CD4-positive, alpha-beta memory T cell (primary cell): ENCODE results near the gene ADCK2. TPM values are rescaled to one million over a fixed set of nuclear protein-coding genes. Genes with fewer than 3 reads are reported as not detected.
"Not testable (repeated sequence)": the region's sequence is repeated elsewhere in the genome, so short reads cannot be mapped to it uniquely, and the experiment has no call there.

ENCODE experiments used
- CTCF ChIA-PET: fragments of 350-600 bp; sonication (Branson Sonifier 250); formaldehyde crosslinking; loops from one replicate; lab custom pipeline; 2021; ENCODE audit warnings: inconsistent platforms; ENCODE audit not compliant: partially characterized antibody; lab: Charles Lee
- POLR2A ChIA-PET: fragments of 350-600 bp; sonication (Branson Sonifier 250); formaldehyde crosslinking; loops from one replicate; lab custom pipeline; 2021; ENCODE audit not compliant: partially characterized antibody; lab: Charles Lee
- DNase-seq, 5 donors: peaks; one replicate each; pipeline versions ENCODE4 v3.0.0 to v3.0.0-alpha.2; 2020 to 2022; ENCODE audit warnings: mixed read lengths in 1 of 5
- H3K27ac ChIP-seq: one replicate; pipeline ENCODE4 v1.7.0; 2013; ENCODE audit warnings: low read depth, low read length
- H3K27me3 ChIP-seq: 2 replicates; pipeline ENCODE4 v1.7.0; 2013; ENCODE audit warnings: mild to moderate bottlenecking, low read length, moderate library complexity; ENCODE audit not compliant: insufficient read depth
- H3K36me3 ChIP-seq: 2 replicates; pipeline ENCODE4 v1.7.0; 2013; ENCODE audit warnings: mild to moderate bottlenecking, low read length, moderate library complexity; ENCODE audit not compliant: insufficient read depth
- H3K4me1 ChIP-seq: 2 replicates; pipeline ENCODE4 v1.7.0; 2013; ENCODE audit warnings: mild to moderate bottlenecking, low read length, moderate library complexity; ENCODE audit not compliant: insufficient read depth
- H3K4me3 ChIP-seq, 2 donors: one replicate each; pipeline ENCODE4 v1.7.0; 2013; ENCODE audit warnings: low read length in 2 of 2, mild to moderate bottlenecking in 1 of 2
- H3K9me3 ChIP-seq, 2 donors: one replicate each; pipeline ENCODE4 v1.7.0; 2013; ENCODE audit warnings: low read length in 2 of 2, control low read depth in 1 of 2; ENCODE audit not compliant: control insufficient read depth in 1 of 2
- H3K27ac Mint-ChIP-seq, 7 donors: one replicate each; pipeline ENCODE4 v1.8.0; 2020 to 2021; ENCODE audit warnings: mixed read lengths in 7 of 7, mild to moderate bottlenecking in 6 of 7, inconsistent platforms in 3 of 7, moderate library complexity in 3 of 7
- H3K27me3 Mint-ChIP-seq, 2 donors: one replicate each; pipeline ENCODE4 v1.8.0; 2020 to 2021; ENCODE audit warnings: mixed read lengths in 2 of 2
- H3K36me3 Mint-ChIP-seq, 2 donors: one replicate each; pipeline ENCODE4 v1.8.0; 2020 to 2021; ENCODE audit warnings: mixed read lengths in 2 of 2, inconsistent platforms in 1 of 2, mild to moderate bottlenecking in 1 of 2
- H3K4me1 Mint-ChIP-seq, 4 donors: one replicate each; pipeline ENCODE4 v1.8.0; 2020 to 2021; ENCODE audit warnings: mixed read lengths in 4 of 4, mild to moderate bottlenecking in 1 of 4
- H3K4me3 Mint-ChIP-seq, 8 donors: one replicate each; pipeline ENCODE4 v1.8.0; 2020 to 2021; ENCODE audit warnings: mixed read lengths in 8 of 8, mild to moderate bottlenecking in 7 of 8, moderate library complexity in 6 of 8, inconsistent platforms in 3 of 8
- H3K9me3 Mint-ChIP-seq, 8 donors: one replicate each; pipeline ENCODE4 v1.8.0; 2020 to 2021; ENCODE audit warnings: mixed read lengths in 8 of 8, mild to moderate bottlenecking in 5 of 8, inconsistent platforms in 3 of 8, moderate library complexity in 1 of 8
- intact Hi-C: fragments of 100-400 bp; cut with micrococcal nuclease; formaldehyde crosslinking; loops from one replicate; pipeline ENCODE4 v1.15.1; 2023
- polyA plus RNA-seq, 2 donors: library from polyadenylated mRNA; unstranded; fragments of 300-500 nt; fragmentation: Illumina TruSeq; gene quantifications; one replicate each; pipeline ENCODE4 v1.2.3, GENCODE V29; 2021
- total RNA-seq, 2 experiments: library from RNA; stranded (reverse); gene quantifications; one replicate each; pipeline ENCODE4 v1.2.3, GENCODE V29; 2021

ADCK2 gene
- total and polyA plus RNA-seq, 4 experiments from 2014 or later, result 18.6 to 36.0 (median 22.1) TPM

DNA sequence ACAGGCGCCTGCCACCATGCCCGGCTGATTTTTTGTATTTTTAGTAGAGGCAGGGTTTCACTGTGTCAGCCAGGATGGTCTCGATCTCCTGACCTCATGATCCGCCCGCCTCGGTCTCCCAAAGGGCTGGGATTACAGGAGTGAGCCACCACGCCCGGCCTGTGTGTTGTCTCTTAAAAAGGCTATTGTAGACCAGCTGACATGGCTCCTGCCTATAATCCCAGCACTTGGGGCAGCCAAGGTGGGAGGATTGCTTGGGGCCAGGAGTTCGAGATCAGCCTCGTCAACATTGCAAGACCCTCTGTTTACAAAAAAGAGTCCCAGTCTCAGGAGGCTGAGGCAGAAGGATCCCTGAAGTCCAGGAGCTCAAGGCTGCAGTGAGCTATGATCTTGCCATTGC, 21.1 kb downstream of the ADCK2 start:
- peaks cover 13 to 32% (median 24%) of the 10 kb centered on the region in 4 donors for H3K4me1 Mint-ChIP-seq
- CTCF ChIA-PET, H3K4me3 Mint-ChIP-seq, H3K27ac ChIP-seq, H3K27me3 ChIP-seq, H3K9me3 ChIP-seq, H3K4me3 ChIP-seq, DNase-seq, H3K36me3 ChIP-seq, H3K9me3 Mint-ChIP-seq, H3K27me3 Mint-ChIP-seq: not testable (repeated sequence)
- H3K36me3 Mint-ChIP-seq, result peaks cover 8 to 28% of the 10 kb centered on the region in 2 donors
- POLR2A ChIA-PET, result interaction anchor here (6.8 kb wide), 1 partner anchor 20 kb away, joined by 57 read pairs; the partner anchor contains the start of gene ADCK2
- H3K4me1 ChIP-seq, result peaks cover 22% of the 10 kb centered on the region
- intact Hi-C loops, result loop anchor here (10.0 kb wide), 1 partner anchor 1041 kb away; the partner anchor contains the start of gene SSBP1
- peak overlapping the region in 1 of 7 donors; percentile 30 for H3K27ac Mint-ChIP-seq

DNA sequence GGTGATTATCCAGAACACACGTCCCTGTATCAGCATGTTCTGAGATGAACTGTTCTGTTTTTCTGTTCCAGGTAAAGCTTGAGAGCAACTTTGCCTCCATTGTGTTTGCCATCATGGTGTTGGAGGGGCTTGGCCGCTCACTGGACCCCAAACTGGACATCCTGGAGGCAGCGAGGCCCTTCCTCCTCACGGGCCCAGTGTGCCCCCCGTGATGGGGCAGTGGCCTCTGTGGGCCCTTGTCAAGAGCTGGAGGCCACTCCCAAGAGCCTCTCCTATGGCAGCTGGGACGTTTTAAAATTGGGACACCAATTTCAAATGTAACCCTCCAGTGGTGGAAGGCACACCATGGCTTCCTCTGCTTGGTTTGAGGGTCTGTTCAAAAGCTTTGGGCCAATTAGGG, 21.8 kb downstream of the ADCK2 start:
- peaks cover 16 to 37% (median 29%) of the 10 kb centered on the region in 4 donors for H3K4me1 Mint-ChIP-seq
- no peaks in the 10 kb centered on the region for H3K27me3 ChIP-seq
- no peak for DNase-seq
- H3K27ac ChIP-seq, result no peak overlapping the region
- H3K9me3 ChIP-seq, result no peaks in the 10 kb centered on the region
- peak overlapping the region in 1 of 8 donors; percentile 17 for H3K4me3 Mint-ChIP-seq
- intact Hi-C loops, result loop anchor here (10.0 kb wide), 1 partner anchor 1040 kb away; the partner anchor contains the start of gene SSBP1
- peaks cover 28% of the 10 kb centered on the region for H3K4me1 ChIP-seq
- POLR2A ChIA-PET, result interaction anchor here (1.5 to 6.8 kb wide), 2 partner anchors 21 to 320 kb away, joined by 5 to 57 read pairs; partner anchors contain the start of genes ADCK2 and MRPS33
- peak overlapping the region in 5 of 7 donors; percentile 54 to 98 (median 82) for H3K27ac Mint-ChIP-seq
- H3K36me3 Mint-ChIP-seq, result peaks cover 8 to 31% of the 10 kb centered on the region in 2 donors
- H3K27me3 Mint-ChIP-seq, result no peaks in the 10 kb centered on the region
- CTCF ChIA-PET, result interaction anchor here (2.3 kb wide), 1 partner anchor 320 kb away, joined by 7 read pairs; the partner anchor contains the start of gene MRPS33
- H3K4me3 ChIP-seq, result no peak overlapping the region
- H3K9me3 Mint-ChIP-seq, result no peaks in the 10 kb centered on the region
- peaks cover 3% of the 10 kb centered on the region for H3K36me3 ChIP-seq

DNA sequence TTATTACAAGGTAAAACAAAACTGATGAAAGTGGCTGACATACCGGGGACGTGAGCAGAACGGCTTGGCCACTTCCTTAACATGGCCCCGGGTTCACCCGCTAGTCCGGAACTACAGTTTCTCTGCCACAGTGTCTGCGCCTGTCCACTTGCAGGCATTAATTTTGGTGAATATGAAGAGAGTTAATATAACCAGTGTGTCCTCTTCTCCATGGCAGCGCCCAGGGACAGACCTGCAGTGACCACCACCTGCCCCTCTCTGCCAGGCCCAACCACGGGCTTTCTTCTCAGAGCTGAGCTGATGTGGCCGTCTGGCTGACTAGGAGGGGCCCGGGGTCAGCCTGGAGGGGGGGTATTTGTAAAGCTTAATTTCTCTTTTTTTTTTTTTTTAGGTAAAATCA, 22.6 kb downstream of the ADCK2 start:
- no peak for DNase-seq
- intact Hi-C loops, result loop anchor here (10.0 kb wide), 1 partner anchor 1039 kb away; the partner anchor contains the start of gene SSBP1
- peaks cover 18 to 41% (median 32%) of the 10 kb centered on the region in 4 donors for H3K4me1 Mint-ChIP-seq
- Histone ChIP-seq H3K4me3 (no peak overlapping the region), H3K36me3 (no peaks in the 10 kb centered on the region), H3K4me1 (peaks cover 32% of the 10 kb centered on the region), H3K9me3 (no peaks in the 10 kb centered on the region), H3K27ac (peak overlapping the region; percentile 89), H3K27me3 (no peaks in the 10 kb centered on the region)
- peaks cover 8 to 26% of the 10 kb centered on the region in 2 donors for H3K36me3 Mint-ChIP-seq
- CTCF ChIA-PET, result interaction anchor here (1.4 to 2.3 kb wide), 2 partner anchors 42 to 319 kb away, joined by 6 to 7 read pairs; partner anchors contain the start of gene MRPS33
- H3K27ac Mint-ChIP-seq, result peak overlapping the region; percentile 96 to 100 (median 98)
- POLR2A ChIA-PET, result interaction anchor here (0.6 to 6.8 kb wide), 6 partner anchors 9 to 1658 kb away, joined by 3 to 57 read pairs (median 4); partner anchors contain the start of genes ADCK2, MRPS33 and SSBP1
- H3K27me3 Mint-ChIP-seq, result no peaks in the 10 kb centered on the region
- peak overlapping the region in 4 of 8 donors; percentile 21 to 96 (median 60) for H3K4me3 Mint-ChIP-seq
- no peaks in the 10 kb centered on the region for H3K9me3 Mint-ChIP-seq

DNA sequence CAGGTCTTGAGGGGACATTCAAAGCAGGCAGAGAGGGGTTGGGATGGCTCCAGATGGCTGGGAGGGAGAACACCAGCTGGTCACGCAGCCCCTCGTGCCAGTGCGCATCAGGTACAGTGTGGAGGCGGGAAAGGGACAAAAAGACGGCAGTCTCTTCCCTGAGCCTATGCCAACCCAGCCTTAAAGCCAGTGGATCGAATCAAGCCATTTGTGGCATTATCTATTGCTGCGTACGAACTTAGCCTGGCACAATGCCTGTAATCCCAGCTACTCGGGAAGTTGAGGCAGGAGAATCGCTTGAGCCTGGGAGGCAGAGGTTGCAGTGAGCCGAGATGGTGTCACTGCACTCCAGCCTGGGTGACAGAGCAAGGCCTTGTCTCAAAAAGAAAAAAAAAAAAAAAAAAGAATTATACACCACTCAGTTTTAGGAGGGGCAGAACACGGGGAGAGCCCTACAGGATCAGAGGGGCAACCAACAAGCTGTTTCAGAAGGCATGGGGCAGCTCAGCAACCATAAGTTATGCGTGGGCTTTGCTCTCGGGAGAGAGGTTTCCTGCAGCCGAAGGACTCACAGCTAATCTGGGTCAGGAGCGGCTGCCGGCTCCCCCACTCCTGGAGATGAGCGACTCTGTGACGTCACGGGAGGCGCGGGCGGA, 23.4 kb downstream of the ADCK2 start:
- no peaks in the 10 kb centered on the region for H3K9me3 ChIP-seq
- POLR2A ChIA-PET, result interaction anchor here (0.6 to 6.8 kb wide), 8 partner anchors 10 to 1042 kb away, joined by 3 to 57 read pairs (median 4); partner anchors contain the start of genes ADCK2, BRAF, MRPS33 and SSBP1
- H3K4me3 ChIP-seq, result peak overlapping the region in 1 of 2 donors; percentile 92
- Mint-ChIP-seq H3K27me3 (no peaks in the 10 kb centered on the region), H3K4me3 (peak overlapping the region; percentile 93 to 98 (median 97)), H3K36me3 (peaks cover 8 to 24% of the 10 kb centered on the region in 2 donors), H3K4me1 (peaks cover 18 to 47% (median 32%) of the 10 kb centered on the region in 4 donors), H3K27ac (peak overlapping the region; percentile 96 to 100 (median 98)), H3K9me3 (no peaks in the 10 kb centered on the region)
- no peaks in the 10 kb centered on the region for H3K27me3 ChIP-seq
- peak overlapping the region; percentile 89 for H3K27ac ChIP-seq
- H3K36me3 ChIP-seq, result no peaks in the 10 kb centered on the region
- intact Hi-C loops, result loop anchor here (1.0 to 10.0 kb wide), 6 partner anchors 23 to 1039 kb away; partner anchors contain the start of genes BRAF, KDM7A, MKRN1 and MRPS33
- CTCF ChIA-PET, result interaction anchor here (1.2 to 2.3 kb wide), 3 partner anchors 23 to 318 kb away, joined by 3 to 7 read pairs (median 6); partner anchors contain the start of genes ADCK2 and MRPS33
- H3K4me1 ChIP-seq, result peaks cover 32% of the 10 kb centered on the region
- peak in 2 of 5 donors; percentile 92 to 96 for DNase-seq

DNA sequence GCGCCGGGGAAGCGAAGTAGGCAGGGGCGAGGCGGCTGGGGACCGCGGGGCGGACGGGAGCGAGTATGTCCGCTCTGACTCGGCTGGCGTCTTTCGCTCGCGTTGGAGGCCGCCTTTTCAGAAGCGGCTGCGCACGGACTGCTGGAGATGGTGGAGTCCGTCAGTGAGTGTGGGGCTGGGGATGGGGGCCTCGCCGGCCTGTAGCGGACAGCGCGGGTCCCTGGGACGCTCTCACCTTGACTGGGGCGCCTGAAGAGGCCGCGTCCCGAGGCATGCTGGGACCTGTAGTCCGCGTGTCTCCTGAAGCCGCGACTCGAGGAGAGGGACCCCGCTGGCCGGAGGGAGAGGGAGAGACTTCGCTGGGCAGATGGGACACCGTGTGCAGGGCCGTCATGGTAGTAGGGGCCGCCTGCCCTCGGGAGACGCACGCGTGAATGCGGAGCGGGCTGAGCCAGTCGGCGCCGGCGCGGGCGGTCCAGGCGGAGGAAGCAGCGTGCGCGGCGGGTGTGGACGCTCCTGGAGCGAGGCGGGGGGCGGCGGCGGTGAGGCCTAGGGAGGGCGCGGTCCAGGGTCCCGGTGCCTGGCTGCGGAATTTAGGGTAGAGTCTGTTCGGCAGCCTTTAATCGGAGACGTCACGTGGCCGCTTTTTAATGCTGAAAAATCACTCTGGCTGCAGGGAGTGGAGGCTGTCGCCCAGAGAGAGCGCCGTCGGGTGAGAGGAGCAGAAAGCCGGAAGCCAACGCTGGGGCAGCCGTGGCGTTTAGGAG, 24.1 kb downstream of the ADCK2 start, which contains the start of gene NDUFB2:
TSS of gene NDUFB2 (plus strand) at position 29 of the 767 bp plus-strand sequence. CDS start at position 66, 37 bp downstream.
- no peaks in the 10 kb centered on the region for H3K27me3 ChIP-seq
- H3K4me3 ChIP-seq, result peak within 1 kb of the TSS; percentile 66 to 92
- Mint-ChIP-seq H3K27me3 (no peaks in the 10 kb centered on the region), H3K4me3 (peak within 1 kb of the TSS; percentile 93 to 98 (median 97)), H3K36me3 (peaks cover 4 to 18% of the 10 kb centered on the region in 2 donors), H3K9me3 (no peaks in the 10 kb centered on the region), H3K27ac (peak within 1 kb of the TSS; percentile 96 to 100 (median 98)), H3K4me1 (peaks cover 18 to 48% (median 33%) of the 10 kb centered on the region in 4 donors)
- peak; percentile 84 to 90 (median 90) for DNase-seq
- ChIA-PET POLR2A (interaction anchor here (0.7 to 6.8 kb wide), 5 partner anchors 11 to 318 kb away, joined by 3 to 57 read pairs (median 6); partner anchors contain the start of genes ADCK2, BRAF and MRPS33), CTCF (interaction anchor here (1.2 to 2.3 kb wide), 3 partner anchors 24 to 318 kb away, joined by 3 to 7 read pairs (median 6); partner anchors contain the start of genes ADCK2 and MRPS33)
- intact Hi-C loops, result loop anchor here (1.0 to 10.0 kb wide), 6 partner anchors 24 to 1038 kb away; partner anchors contain the start of genes BRAF, KDM7A, MKRN1 and MRPS33
- no peaks in the 10 kb centered on the region for H3K36me3 ChIP-seq
- no peaks in the 10 kb centered on the region for H3K9me3 ChIP-seq
- H3K27ac ChIP-seq, result peak within 1 kb of the TSS; percentile 89
- H3K4me1 ChIP-seq, result peaks cover 32% of the 10 kb centered on the region

DNA sequence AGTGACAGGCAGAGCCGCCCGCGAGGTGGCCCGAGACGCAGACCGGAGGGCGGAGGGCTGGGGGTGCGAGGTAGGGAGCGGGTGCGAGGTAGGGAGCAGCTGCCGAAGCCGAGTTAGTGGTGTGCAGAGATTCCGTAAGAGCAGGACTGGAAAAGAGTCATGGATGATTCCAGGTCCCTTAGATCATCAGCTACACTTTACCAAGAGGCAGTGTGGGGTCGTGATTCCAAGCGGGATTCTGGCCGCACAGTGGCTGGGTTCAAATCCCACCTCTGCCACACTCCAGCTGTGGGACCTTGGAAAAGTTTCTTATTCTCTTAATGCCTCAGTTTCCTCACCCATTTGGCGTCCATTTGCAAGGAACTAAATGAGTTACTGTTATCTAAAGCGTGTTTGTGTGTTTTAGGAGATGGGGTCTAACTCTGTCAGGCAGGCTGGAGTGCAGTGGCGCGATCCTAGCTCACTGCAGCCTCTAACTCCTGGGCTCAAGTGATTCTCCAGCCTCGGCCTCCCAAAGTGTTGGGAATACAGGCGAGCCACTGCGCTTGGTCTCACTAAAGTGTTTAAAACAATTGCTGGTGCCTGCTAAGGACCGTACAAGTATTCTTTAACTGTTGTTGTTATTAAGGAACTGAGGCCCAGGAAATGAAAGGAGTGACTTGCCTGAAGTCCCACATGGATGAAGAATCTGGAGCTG, 24.9 kb downstream of the ADCK2 start:
- Histone ChIP-seq H3K9me3 (no peaks in the 10 kb centered on the region), H3K4me1 (peaks cover 32% of the 10 kb centered on the region), H3K27ac (peak overlapping the region; percentile 89), H3K36me3 (no peaks in the 10 kb centered on the region), H3K27me3 (no peaks in the 10 kb centered on the region), H3K4me3 (peak overlapping the region; percentile 58 to 92)
- Mint-ChIP-seq H3K27me3 (no peaks in the 10 kb centered on the region), H3K36me3 (peaks cover 2 to 16% of the 10 kb centered on the region in 2 donors), H3K9me3 (no peaks in the 10 kb centered on the region), H3K4me1 (peaks cover 20 to 50% (median 34%) of the 10 kb centered on the region in 4 donors), H3K27ac (peak overlapping the region; percentile 96 to 100 (median 98)), H3K4me3 (peak overlapping the region; percentile 93 to 98 (median 97))
- intact Hi-C loops, result loop anchor here (2.0 to 10.0 kb wide), 2 partner anchors 521 to 1037 kb away; partner anchors contain the start of genes KDM7A and SSBP1
- CTCF ChIA-PET, result interaction anchor here (0.6 kb wide), 1 partner anchor 49 kb away, joined by 3 read pairs; no protein-coding TSS in a partner anchor
- POLR2A ChIA-PET, result interaction anchor here (1.0 to 6.8 kb wide), 2 partner anchors 24 to 317 kb away, joined by 3 to 57 read pairs; partner anchors contain the start of genes ADCK2 and MRPS33
- DNase-seq, result no peak
